PC-3 (cell line): ENCODE results near the gene DDX10. TPM values are rescaled to one million over a fixed set of nuclear protein-coding genes. Genes with fewer than 3 reads are reported as not detected.

Source experiments
- ATAC-seq: fragments of 200-7000 bp; cut with Tn5 transposase; 2 replicates; pipeline ENCODE4 v1.9.1; 2020; ENCODE audit warnings: mild to moderate bottlenecking, moderate library complexity
- BruUV-seq: library from RNA; stranded (reverse); fragments of 400-500 nt; replicated peaks from 2 replicates; lab custom pipeline; 2021; lab: Mats Ljungman, UMichigan
- CTCF ChIA-PET: fragments of 300-600 bp; sonication (Branson Sonifier 250); formaldehyde crosslinking; loops from one replicate; lab custom pipeline; 2022; ENCODE audit warnings: antibody characterized with exemption; lab: Charles Lee
- POLR2A ChIA-PET: fragments of 300-600 bp; sonication (Branson Sonifier 250); formaldehyde crosslinking; loops from one replicate; lab custom pipeline; 2022; ENCODE audit warnings: antibody characterized with exemption; ENCODE audit not compliant: unreplicated experiment; lab: Charles Lee
- DNase-seq: peaks from one replicate; pipeline ENCODE4 v3.0.0-alpha.2; 2015
- H2AFZ ChIP-seq: fragments of 300-600 bp; sonication (generic); 2 replicates; pipeline ENCODE4 v1.6.0; 2016; ENCODE audit warnings: antibody characterized with exemption, low read length
- H3F3A ChIP-seq: fragments of 300-600 bp; sonication (generic); one replicate; pipeline ENCODE4 v1.6.0; 2017; ENCODE audit warnings: antibody characterized with exemption, low read length, control low read depth, mild to moderate bottlenecking; ENCODE audit not compliant: unreplicated experiment
- H3K27ac ChIP-seq: fragments of 300-600 bp; sonication (generic); 2 replicates; pipeline ENCODE4 v1.5.1; 2016; ENCODE audit warnings: mild to moderate bottlenecking, low read length
- H3K27me3 ChIP-seq: fragments of 300-600 bp; sonication (generic); 2 replicates; pipeline ENCODE4 v1.6.1; 2016; ENCODE audit warnings: low read length, mixed read lengths
- H3K36me3 ChIP-seq: fragments of 300-600 bp; sonication (generic); 2 replicates; pipeline ENCODE4 v1.6.1; 2016; ENCODE audit warnings: low read depth, mixed run types, low read length, mixed read lengths
- H3K4me1 ChIP-seq: fragments of 300-600 bp; sonication (generic); 2 replicates; pipeline ENCODE4 v1.5.1; 2016; ENCODE audit warnings: low read length; ENCODE audit not compliant: insufficient read depth
- H3K4me2 ChIP-seq: fragments of 300-600 bp; sonication (generic); 2 replicates; pipeline ENCODE4 v1.6.0; 2016; ENCODE audit warnings: low read length
- H3K4me3 ChIP-seq: fragments of 300-600 bp; sonication (generic); 2 replicates; pipeline ENCODE4 v1.5.1; 2016; ENCODE audit warnings: mild to moderate bottlenecking, low read length, mixed read lengths
- H3K79me2 ChIP-seq: fragments of 300-600 bp; sonication (generic); 2 replicates; pipeline ENCODE4 v1.6.1; 2017; ENCODE audit warnings: low read length, mixed read lengths
- H3K9ac ChIP-seq: fragments of 300-600 bp; sonication (generic); 2 replicates; pipeline ENCODE4 v1.6.0; 2016; ENCODE audit warnings: mild to moderate bottlenecking, low read length
- H3K9me2 ChIP-seq: fragments of 300-600 bp; sonication (generic); replicated peaks from 2 replicates; pipeline ENCODE4 v1.6.1; 2016; ENCODE audit warnings: mixed run types, low read length, mixed read lengths
- H3K9me3 ChIP-seq: fragments of 300-600 bp; sonication (generic); 2 replicates; pipeline ENCODE4 v1.6.1; 2016; ENCODE audit warnings: low read length, mixed read lengths
- H4K20me1 ChIP-seq: fragments of 300-600 bp; sonication (generic); 2 replicates; pipeline ENCODE4 v1.6.1; 2016; ENCODE audit warnings: low read length, mixed read lengths
- CTCF ChIP-seq: fragments of 300-600 bp; sonication (generic); conservative IDR thresholded peaks from 2 replicates; pipeline ENCODE4 v1.5.1; 2017; ENCODE audit warnings: antibody characterized with exemption, low read depth, mild to moderate bottlenecking, low read length
- EZH2 ChIP-seq: fragments of 300-600 bp; sonication (generic); IDR thresholded peaks from one replicate; pipeline ENCODE4 v1.6.1; 2017; ENCODE audit warnings: antibody characterized with exemption, mild to moderate bottlenecking, low read length; ENCODE audit not compliant: unreplicated experiment
- EZH2phosphoT487 ChIP-seq: fragments of 300-600 bp; sonication (generic); IDR thresholded peaks from 2 replicates; pipeline ENCODE4 v1.6.1; 2018; ENCODE audit warnings: mild to moderate bottlenecking, antibody characterized with exemption, low read length, borderline replicate concordance
- intact Hi-C: fragments of 100-400 bp; cut with micrococcal nuclease; formaldehyde crosslinking; loops from 2 replicates; pipeline ENCODE4 v1.9.0; 2023
- total RNA-seq: library from RNA; depleted of rRNA; stranded (reverse); fragments of >200 nt; gene quantifications from 2 replicates; pipeline ENCODE4 v1.2.3, GENCODE V29; 2014

Gene DDX10
- total RNA-seq, 1 experiment from 2014 or later: 55.2 TPM

GRCh38 chr11:108961095-108961494 is 296.2 kb downstream of the DDX10 start:
- ChIA-PET POLR2A (no interaction called here), CTCF (no interaction called here)
- Histone ChIP-seq H3F3A (no peaks in the 10 kb centered on the region), H2AFZ (no peak overlapping the region), H3K9ac (no peak overlapping the region), H3K27me3 (no peaks in the 10 kb centered on the region), H3K9me3 (no peaks in the 10 kb centered on the region), H3K79me2 (no peaks in the 10 kb centered on the region), H3K27ac (no peak overlapping the region), H3K4me3 (no peak overlapping the region), H3K36me3 (no peaks in the 10 kb centered on the region), H3K4me1 (peaks cover 27% of the 10 kb centered on the region), H3K4me2 (no peak overlapping the region), H3K9me2 (no peaks in the 10 kb centered on the region), H4K20me1 (no peaks in the 10 kb centered on the region)
- TF ChIP-seq EZH2 (no peak), EZH2phosphoT487 (no peak), CTCF (no peak)
- intact Hi-C loops: no loop called here
- BruUV-seq: no TSS peak
- no peak for ATAC-seq
- DNase-seq: no peak

GRCh38 chr11:108963118-108963517 is 298.2 kb downstream of the DDX10 start:
- POLR2A ChIA-PET: no interaction called here
- peaks cover 26% of the 10 kb centered on the region for H3K4me1 ChIP-seq
- H3K4me2 ChIP-seq: no peak overlapping the region
- CTCF ChIA-PET: no interaction called here
- H3K9me2 ChIP-seq: no peaks in the 10 kb centered on the region
- no peaks in the 10 kb centered on the region for H3F3A ChIP-seq
- H2AFZ ChIP-seq: no peak overlapping the region
- BruUV-seq: no TSS peak
- no peak overlapping the region for H3K4me3 ChIP-seq
- no peaks in the 10 kb centered on the region for H3K36me3 ChIP-seq
- ATAC-seq: no peak
- no peak overlapping the region for H3K27ac ChIP-seq
- H3K9me3 ChIP-seq: no peaks in the 10 kb centered on the region
- H3K79me2 ChIP-seq: no peaks in the 10 kb centered on the region
- TF ChIP-seq EZH2phosphoT487 (no peak), EZH2 (no peak), CTCF (no peak)
- DNase-seq: no peak
- no peaks in the 10 kb centered on the region for H3K27me3 ChIP-seq
- no peak overlapping the region for H3K9ac ChIP-seq
- H4K20me1 ChIP-seq: no peaks in the 10 kb centered on the region
- intact Hi-C loops: no loop called here

- TF ChIP-seq EZH2phosphoT487 (no peak), CTCF (no peak), EZH2 (no peak)
- intact Hi-C loops: no loop called here
- Histone ChIP-seq H3K9me3 (no peaks in the 10 kb centered on the region), H3F3A (no peaks in the 10 kb centered on the region), H3K4me3 (no peak overlapping the region), H3K36me3 (no peaks in the 10 kb centered on the region), H2AFZ (no peak overlapping the region), H3K79me2 (no peaks in the 10 kb centered on the region), H3K4me2 (no peak overlapping the region), H3K27me3 (no peaks in the 10 kb centered on the region), H4K20me1 (no peaks in the 10 kb centered on the region), H3K4me1 (peaks cover 3% of the 10 kb centered on the region; the same call in 1 of the 2 replicates), H3K27ac (no peak overlapping the region), H3K9me2 (no peaks in the 10 kb centered on the region), H3K9ac (no peak overlapping the region)
- no TSS peak for BruUV-seq
- ChIA-PET POLR2A (no interaction called here), CTCF (no interaction called here)
- ATAC-seq: no peak
- no peak for DNase-seq
Observed at GRCh38 chr11:108965306-108966001, 300.6 kb downstream of the DDX10 start.
